GM19043 (cell line): Measurements from ENCODE around the gene CSNK2A3.

Experiments used
- ATAC-seq: cut with Tn5 transposase; IDR thresholded peaks from one replicate; pipeline ENCODE4 v1.9.1; 2021; ENCODE audit warnings: low read depth; ENCODE audit not compliant: unreplicated experiment

Gene CSNK2A3

DNA sequence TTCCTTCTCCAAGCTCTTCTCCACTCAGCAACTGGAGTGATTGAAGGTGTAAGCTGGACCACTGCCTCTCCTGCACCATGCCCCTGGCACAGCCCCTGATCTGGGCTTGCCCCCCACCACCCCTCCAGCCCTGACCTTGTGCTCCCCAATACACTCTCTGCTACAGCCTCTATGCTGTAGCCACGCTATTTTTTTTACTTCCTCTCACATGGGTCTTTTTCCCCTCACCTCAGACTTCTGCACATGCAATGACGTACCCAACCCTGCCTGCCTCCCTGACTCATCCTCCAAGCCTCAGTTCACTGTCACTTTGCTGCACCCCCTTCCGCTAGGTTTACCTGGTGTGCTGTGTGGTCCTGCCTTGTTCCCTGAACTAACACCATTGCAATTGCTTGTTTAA is 9.0 kb downstream of the CSNK2A3 start:
- ATAC-seq, result no peak

GRCh38 chr11:11338304-11338703 is 14.7 kb downstream of the CSNK2A3 start:
- no peak for ATAC-seq

DNA sequence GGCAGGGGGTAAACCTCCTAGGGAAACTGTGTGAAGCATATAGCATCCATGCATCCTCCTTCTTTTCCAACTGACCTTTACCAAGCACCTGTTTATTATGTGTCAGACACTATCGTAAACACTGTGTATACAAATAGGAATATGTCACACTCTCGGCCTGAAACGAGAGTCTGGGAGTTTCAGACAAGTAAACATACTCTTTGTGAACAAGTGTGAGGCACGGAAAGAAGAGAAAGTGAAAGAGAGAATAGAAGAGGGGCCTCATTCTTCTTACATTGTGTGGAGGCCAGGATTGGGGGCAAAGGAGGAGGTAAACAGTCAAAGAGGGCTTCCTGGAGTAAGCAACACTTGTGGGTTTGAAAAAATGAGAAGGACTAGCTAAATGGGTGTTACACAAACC is 16.4 kb downstream of the CSNK2A3 start:
- ATAC-seq, result no peak

DNA sequence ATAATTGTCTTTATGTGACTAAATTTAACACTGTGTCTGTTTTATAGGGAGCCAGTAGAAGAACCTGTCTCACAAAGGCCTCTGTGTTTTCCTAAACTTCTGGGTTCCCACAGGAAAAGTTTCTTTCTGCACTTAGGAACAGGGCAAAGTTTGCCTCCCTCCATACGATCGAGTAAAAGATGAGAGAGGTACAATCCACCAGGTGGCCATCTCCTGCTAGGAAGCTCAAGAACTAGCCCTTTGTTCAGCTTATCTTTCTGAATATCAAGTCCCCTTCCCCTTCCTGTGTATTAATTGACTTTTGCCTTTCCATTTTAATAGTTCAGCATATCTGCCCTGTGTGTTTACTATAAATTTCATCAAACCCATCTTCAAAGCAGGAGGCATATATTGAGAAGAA is 18.0 kb downstream of the CSNK2A3 start:
- ATAC-seq, result no peak

DNA sequence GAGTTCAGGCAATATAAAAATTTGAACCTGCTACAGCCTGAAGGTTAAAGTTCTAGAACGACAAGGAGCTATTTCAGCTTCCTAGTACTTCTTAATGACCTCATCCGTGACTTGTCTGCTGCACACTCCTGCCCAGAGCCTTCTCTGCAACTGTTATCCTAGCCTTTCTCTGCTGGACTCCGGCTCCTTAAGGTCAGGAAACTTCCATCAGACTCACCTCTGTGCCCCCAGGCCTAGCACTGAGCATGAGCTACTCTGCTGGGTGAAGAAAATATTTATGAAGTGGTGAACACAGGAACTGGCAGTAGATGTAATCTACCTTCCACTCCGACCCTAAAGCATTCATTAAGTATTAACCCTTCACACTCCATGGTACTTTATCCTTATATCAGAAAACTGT is 18.4 kb downstream of the CSNK2A3 start:
- no peak for ATAC-seq

DNA sequence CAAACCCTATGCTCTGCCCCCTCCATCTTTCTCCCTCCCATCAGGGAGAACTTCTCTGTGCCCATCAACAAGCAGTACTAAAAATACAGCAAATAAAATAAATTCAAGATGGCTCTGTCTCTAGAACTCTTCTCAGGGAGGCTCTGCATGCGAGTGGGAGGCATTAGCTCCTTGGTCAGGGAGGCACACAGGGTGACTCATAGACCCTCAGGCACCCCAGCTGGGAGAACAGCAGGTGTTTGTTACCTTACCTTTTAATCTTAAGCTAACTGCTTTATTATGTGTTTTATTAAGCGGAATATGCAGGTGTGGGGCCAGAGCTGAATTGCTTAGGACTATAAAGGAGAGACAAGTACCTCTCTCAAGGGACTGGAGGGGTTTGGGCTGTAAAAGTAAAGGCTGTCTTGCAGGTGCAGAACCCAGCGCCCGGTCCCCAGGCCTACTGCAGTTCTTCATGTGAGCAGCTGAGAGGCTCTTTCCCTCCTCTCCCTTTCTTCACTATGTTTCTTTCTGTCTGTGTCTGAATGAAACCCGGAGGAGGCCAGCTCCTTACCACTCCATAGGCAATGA is 20.8 kb downstream of the CSNK2A3 start:
- no peak for ATAC-seq

DNA sequence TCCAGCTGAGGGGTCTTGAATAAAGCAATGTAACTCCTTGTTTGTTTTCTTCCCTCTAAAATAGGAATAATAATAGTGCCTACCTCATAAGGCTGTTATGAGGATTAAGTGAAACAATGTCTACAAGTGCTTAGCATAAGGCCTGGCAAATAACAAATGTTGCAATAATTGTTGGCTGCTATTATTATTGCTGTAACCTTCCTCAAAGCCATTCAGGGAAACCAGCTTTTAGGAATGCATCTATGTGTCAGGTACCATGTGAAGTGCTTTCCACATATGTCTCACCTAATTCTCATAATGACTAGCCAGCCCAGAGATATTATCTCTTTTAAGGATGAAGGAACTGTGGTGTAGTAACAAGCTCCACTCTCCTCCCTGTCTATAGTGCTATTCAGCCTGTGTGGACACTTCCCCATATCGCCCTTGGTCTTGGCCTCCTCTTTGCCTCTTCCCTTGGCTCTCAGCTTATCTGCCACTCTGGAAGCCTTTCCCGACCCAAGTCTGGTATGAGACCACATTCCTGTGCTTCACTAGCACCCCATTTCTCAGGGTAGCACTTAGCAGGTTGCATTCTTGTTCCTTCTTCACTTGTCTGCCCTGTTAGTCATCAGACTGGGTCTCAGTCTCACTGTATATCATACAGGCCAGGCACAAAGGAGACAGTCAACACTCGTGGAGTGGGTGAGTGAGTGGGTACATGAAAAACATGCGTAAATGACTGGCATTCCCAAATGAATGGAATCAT is 23.8 kb downstream of the CSNK2A3 start:
- no peak for ATAC-seq

- no peak for ATAC-seq
Measured at GRCh38 chr11:11324090-11324489, 29.0 kb downstream of the CSNK2A3 start.

DNA sequence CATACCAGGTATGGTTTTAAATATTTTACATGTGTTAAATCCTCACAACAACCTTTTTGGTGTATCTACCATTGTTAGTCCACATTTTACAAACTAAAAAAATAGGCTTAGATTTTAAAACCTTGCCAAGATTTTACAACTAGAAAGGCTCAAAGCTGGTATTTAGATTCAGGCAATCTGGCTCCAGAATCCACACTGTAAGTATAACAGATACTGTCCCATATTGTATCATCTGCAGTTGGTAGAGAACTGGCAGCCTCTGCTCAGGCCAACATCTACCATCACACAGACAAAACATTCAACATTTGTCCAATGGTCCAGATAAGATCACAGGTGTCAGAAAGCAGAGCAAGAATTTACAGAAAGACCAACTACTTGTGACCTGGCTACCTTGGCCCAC is 30.9 kb downstream of the CSNK2A3 start:
- no peak for ATAC-seq

GRCh38 chr11:11320825-11321224 is 32.2 kb downstream of the CSNK2A3 start:
- no peak for ATAC-seq

DNA sequence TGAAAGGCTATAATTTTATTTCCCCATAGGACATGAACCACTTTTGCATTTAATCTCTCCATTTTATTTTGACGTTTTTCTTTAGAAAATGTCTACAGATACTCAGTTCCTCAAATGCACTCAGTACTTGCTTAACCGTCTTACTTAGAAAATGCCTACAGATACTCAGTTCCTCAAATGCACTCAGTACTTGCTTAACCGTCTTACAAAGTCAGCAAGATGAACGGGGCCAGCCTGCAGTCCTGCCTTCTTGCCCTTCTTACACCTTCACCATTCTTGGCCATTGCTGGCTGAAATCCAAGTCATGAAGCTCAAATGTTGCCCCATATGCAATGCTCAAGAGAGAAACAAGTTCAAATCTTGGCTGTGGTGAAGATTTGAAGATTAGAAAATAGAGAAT is 34.1 kb downstream of the CSNK2A3 start:
- no peak for ATAC-seq

DNA sequence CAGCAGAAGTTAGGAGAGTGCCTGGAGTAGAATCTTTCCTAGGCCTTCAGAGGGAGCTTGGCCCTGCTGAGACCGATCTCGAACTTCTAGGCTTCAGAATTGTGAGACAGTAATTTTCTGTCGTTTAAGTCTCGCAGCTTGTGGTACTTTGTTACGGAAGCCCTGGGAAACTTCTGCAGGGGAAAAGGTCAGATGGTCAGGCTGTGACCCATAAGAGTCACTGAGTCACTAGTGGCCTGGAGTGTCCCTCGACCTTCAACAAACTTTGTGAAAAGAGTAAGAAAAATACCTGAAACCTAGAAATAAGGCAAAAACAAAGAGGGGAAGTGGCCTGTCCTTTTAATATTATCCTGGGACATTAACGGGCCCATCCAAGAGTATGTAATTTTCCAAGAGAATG is 34.6 kb downstream of the CSNK2A3 start:
- no peak for ATAC-seq

DNA sequence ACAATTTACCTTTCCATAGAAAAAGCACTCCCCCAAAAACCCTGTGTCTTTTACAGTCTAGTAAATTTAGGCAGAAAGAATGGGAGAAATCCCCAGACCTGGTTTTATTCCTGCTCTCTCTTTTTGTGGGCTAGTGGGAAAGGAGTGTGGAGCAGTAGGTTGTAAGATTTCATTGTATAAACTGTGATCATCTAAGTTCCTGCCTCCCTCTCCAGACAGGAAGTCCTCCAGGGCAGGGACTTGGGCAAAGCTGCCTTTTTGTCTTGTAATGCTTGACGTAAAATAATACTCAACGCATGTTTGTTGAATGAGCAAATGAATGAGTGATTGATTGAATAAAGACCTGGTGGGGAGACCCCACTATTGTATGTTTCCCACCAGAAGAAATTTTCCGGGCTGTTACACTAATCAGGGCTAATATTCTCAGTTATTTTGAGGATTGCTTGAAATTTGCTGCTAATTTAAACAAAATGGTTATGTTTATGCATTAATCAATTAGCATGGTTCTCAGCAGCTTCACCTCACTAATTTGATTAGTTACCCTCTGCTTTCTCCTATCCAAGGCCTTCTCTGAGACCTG is 36.3 kb downstream of the CSNK2A3 start:
- ATAC-seq, result no peak

GRCh38 chr11:11313902-11314692 is 39.0 kb downstream of the CSNK2A3 start:
- no peak for ATAC-seq

DNA sequence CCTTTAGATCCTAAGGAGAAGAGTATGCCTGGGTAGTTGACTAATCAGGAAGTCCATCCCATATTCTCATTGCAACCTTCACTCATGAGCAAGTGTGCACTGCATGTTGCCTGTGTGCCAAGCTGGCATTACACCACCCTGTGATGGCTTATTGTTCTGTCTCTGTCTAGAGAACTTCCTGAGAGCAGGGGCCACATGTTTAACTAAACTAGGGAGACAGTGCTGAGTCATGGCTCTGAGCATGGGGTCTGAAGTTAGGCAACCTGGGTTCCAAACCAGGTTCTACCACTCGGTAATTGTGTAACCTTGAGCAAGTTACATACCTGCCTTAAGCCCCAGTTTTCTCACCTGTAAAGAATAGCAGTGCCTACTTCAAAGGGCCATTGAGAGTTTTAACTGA is 39.6 kb downstream of the CSNK2A3 start:
- ATAC-seq, result no peak

DNA sequence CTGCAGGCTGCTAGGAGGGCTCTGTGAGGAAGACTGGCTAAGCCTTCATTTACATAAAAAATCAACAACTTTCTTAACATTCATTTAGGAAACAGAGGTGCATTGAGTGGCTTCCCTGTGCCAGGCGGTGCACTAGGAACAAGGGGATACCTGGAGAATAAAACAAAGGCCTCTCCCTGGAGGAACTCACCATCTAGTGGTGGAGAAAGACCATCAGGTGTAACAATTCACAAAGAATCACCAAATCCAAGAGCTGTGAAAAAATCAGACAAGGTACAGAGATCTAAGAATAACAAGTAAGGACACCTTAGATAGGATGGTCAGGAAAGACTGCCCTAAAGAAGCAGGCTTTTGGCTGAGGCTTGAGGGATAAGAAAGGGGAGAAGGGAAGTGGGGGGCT is 40.3 kb downstream of the CSNK2A3 start:
- no peak for ATAC-seq

- no peak for ATAC-seq
Measured at GRCh38 chr11:11311169-11311568, 41.9 kb downstream of the CSNK2A3 start.

DNA sequence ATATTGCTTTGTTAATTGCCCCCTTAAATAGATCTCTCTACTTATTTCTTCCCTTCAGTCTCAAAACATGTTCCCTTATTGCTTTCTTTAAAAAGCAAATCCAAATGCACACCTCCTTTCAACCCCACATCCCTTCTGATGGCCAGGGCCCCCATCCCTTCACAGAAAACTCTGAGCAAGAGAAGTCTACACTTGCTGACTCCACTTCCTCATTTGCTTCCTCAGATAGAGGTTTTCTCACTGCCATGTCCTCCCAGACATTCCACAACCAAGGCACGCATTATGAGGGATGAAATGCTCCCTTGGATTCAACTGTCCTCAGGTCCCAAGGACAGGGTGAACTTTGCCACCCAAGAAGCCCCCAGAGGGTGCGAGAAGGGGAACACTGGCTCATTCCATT is 43.1 kb downstream of the CSNK2A3 start:
- no peak for ATAC-seq

DNA sequence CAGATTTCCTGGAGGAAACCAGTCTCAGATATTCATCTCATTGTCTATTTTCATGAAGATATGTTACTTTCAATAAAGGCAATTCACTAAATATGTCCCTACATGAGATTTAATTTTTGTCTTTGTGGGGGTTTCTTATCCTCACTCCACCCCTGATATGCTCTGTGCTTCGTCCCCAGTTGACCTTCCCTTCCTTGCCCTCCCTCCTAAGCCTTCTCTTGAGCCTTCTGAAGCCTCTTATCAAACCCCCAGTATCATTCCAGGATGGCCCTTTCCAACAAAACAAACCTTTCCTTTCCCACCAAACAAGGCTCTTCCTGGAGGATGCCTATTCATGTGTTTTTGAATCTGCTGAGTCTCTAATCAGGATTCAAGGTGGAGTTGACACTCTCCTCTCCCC is 44.8 kb downstream of the CSNK2A3 start:
- no peak for ATAC-seq

DNA sequence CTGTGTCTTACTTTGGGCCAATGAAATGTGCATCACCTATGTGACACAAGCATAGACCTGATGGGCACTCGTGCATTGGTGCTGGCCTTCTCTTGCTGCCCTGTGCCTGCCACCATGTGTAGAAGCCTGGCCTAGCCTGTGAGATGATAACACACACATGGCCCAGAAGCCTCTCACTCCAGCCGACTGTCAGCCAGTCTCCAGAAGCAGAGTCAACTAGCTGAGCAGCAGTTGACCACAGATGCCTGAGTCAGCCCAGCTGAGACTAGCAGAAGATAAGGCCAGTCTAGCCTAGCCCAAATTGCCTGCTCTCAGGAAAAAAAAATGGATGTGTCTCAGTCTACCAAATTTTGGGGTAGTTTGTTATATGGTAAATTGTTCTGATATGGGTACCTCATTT is 46.2 kb downstream of the CSNK2A3 start:
- no peak for ATAC-seq

- ATAC-seq, result no peak
Measured at GRCh38 chr11:11304550-11304949, 48.5 kb downstream of the CSNK2A3 start.
